NT2/D1 (cell line): ENCODE measurements around the gene S100A7.
"Not testable (repeated sequence)": the region's sequence is repeated elsewhere in the genome, so short reads cannot be mapped to it uniquely, and the experiment has no call there.

Experiments
- YY1 ChIP-seq: IDR thresholded peaks from 2 replicates; pipeline ENCODE4 v1.6.1; 2011; ENCODE audit not compliant: insufficient read length, insufficient read depth
- ZNF274 ChIP-seq: IDR thresholded peaks from 2 replicates; pipeline ENCODE4 v1.6.1; 2011; ENCODE audit warnings: mild to moderate bottlenecking, low read depth, low read length

DNA sequence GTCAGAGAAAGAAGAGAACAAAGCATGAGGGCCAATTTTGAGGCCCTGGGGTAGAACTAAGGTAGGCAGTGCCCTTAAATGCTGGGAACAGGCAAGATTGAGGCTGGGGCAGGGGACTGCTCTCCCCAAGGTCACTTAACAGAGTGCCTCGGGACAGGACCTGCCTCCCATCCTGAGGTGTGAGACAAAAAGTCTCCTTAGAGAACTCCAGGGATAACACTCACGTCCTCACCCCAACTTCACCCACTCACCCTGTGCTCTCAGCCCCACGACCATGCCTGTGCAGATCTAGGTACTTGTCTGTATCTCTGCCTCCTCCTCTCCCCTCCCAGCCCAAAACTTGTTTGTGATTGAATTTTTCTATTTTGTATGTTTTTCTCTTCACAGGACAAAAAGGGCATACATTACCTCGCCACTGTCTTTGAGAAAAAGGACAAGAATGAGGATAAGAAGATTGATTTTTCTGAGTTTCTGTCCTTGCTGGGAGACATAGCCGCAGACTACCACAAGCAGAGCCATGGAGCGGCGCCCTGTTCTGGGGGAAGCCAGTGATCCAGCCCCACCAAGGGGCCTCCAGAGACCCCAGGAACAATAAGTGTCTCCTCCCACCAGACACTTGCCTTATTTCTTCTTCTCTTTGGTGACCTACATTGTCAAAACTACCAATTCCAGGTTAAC, 41.6 kb downstream of the S100A7 start:
- TF ChIP-seq YY1, ZNF274: not testable (repeated sequence)
